Astrocyte (in vitro differentiated cells and primary cell): Measurements from ENCODE around the gene SLC4A5. TPM values are rescaled to one million over a fixed set of nuclear protein-coding genes. Genes with fewer than 3 reads are reported as not detected.

Source experiments
- DNase-seq: peaks from one replicate; pipeline ENCODE4 v3.0.0-alpha.2; 2010; ENCODE audit warnings: low read depth
- FAIRE-seq: peaks from 2 replicates; lab custom pipeline; 2011; peaks lifted over from hg19 to GRCh38; lab: Jason Lieb, UNC
- H2AFZ ChIP-seq: 2 replicates; pipeline ENCODE4 v1.6.0; 2012; ENCODE audit warnings: low read depth, low read length, inconsistent platforms
- H3K27ac ChIP-seq: 2 replicates; pipeline ENCODE4 v1.5.1; 2011; ENCODE audit warnings: low read depth, low read length, inconsistent platforms
- H3K27me3 ChIP-seq: 2 replicates; pipeline ENCODE4 v1.6.0; 2011; ENCODE audit warnings: low read length, inconsistent platforms; ENCODE audit not compliant: insufficient read depth
- H3K36me3 ChIP-seq: 2 replicates; pipeline ENCODE4 v1.5.1; 2011; ENCODE audit warnings: low read length, inconsistent platforms; ENCODE audit not compliant: insufficient read depth
- H3K4me1 ChIP-seq: 2 replicates; pipeline ENCODE4 v1.5.1; 2011; ENCODE audit warnings: low read length, inconsistent platforms; ENCODE audit not compliant: insufficient read depth
- H3K4me2 ChIP-seq: 2 replicates; pipeline ENCODE4 v1.6.0; 2012; ENCODE audit warnings: low read length, inconsistent platforms
- H3K4me3 ChIP-seq: 2 replicates; pipeline ENCODE4 v1.5.1; 2011; ENCODE audit warnings: low read depth, mild to moderate bottlenecking, low read length, inconsistent platforms; ENCODE audit not compliant: insufficient read depth
- H3K79me2 ChIP-seq: 2 replicates; pipeline ENCODE4 v1.6.0; 2012; ENCODE audit warnings: mild to moderate bottlenecking, low read length, inconsistent platforms; ENCODE audit not compliant: insufficient read depth
- H3K9ac ChIP-seq: 2 replicates; pipeline ENCODE4 v1.6.0; 2012; ENCODE audit warnings: mild to moderate bottlenecking, low read length, inconsistent platforms
- H3K9me3 ChIP-seq: 2 replicates; pipeline ENCODE4 v1.5.1; 2012; ENCODE audit warnings: low read depth, mild to moderate bottlenecking, low read length, inconsistent platforms; ENCODE audit not compliant: insufficient read depth
- H4K20me1 ChIP-seq: 2 replicates; pipeline ENCODE4 v1.6.0; 2012; ENCODE audit warnings: low read length, inconsistent platforms; ENCODE audit not compliant: insufficient read depth
- H3K27ac Mint-ChIP-seq: one replicate; pipeline ENCODE4 v1.8.0; 2021; ENCODE audit warnings: mild to moderate bottlenecking, mixed read lengths; ENCODE audit not compliant: unreplicated experiment
- H3K27me3 Mint-ChIP-seq: one replicate; pipeline ENCODE4 v1.8.0; 2021; ENCODE audit warnings: low read depth, mixed read lengths; ENCODE audit not compliant: unreplicated experiment
- H3K36me3 Mint-ChIP-seq: one replicate; pipeline ENCODE4 v1.8.0; 2021; ENCODE audit warnings: low read depth, mixed read lengths; ENCODE audit not compliant: unreplicated experiment
- H3K4me1 Mint-ChIP-seq: one replicate; pipeline ENCODE4 v1.8.0; 2021; ENCODE audit warnings: low read depth, mixed read lengths; ENCODE audit not compliant: unreplicated experiment
- H3K4me3 Mint-ChIP-seq: one replicate; pipeline ENCODE4 v1.8.0; 2021; ENCODE audit warnings: mild to moderate bottlenecking, moderate library complexity, mixed read lengths; ENCODE audit not compliant: unreplicated experiment
- H3K9me3 Mint-ChIP-seq: one replicate; pipeline ENCODE4 v1.8.0; 2021; ENCODE audit warnings: mild to moderate bottlenecking, mixed read lengths; ENCODE audit not compliant: unreplicated experiment
- CTCF ChIP-seq: IDR thresholded peaks from 2 replicates; pipeline ENCODE4 v1.5.1; 2011; ENCODE audit warnings: low read depth, mild to moderate bottlenecking, inconsistent platforms, low read length, moderate library complexity; ENCODE audit not compliant: insufficient read depth
- EZH2 ChIP-seq: IDR thresholded peaks from 2 replicates; pipeline ENCODE4 v1.6.1; 2012; ENCODE audit warnings: mild to moderate bottlenecking, low read length, inconsistent platforms; ENCODE audit not compliant: insufficient read depth
- total RNA-seq: library from RNA; stranded (reverse); gene quantifications from 2 replicates; pipeline ENCODE4 v1.2.1, GENCODE V29; 2021

SLC4A5 gene
- total RNA-seq, 1 donor from 2014 or later, result 0.41 TPM

- Histone ChIP-seq H3K4me2 (peak overlapping the region; percentile 6), H3K4me1 (peaks cover 11% of the 10 kb centered on the region), H3K79me2 (peaks cover 81% of the 10 kb centered on the region), H3K27me3 (no peaks in the 10 kb centered on the region), H2AFZ (no peak overlapping the region), H3K27ac (no peak overlapping the region), H3K9me3 (no peaks in the 10 kb centered on the region), H4K20me1 (peaks cover 69% of the 10 kb centered on the region), H3K9ac (no peak overlapping the region), H3K4me3 (no peak overlapping the region), H3K36me3 (no peaks in the 10 kb centered on the region)
- FAIRE-seq (no peak), DNase-seq (peak; percentile 20)
- TF ChIP-seq EZH2 (no peak), CTCF (no peak)
- peak overlapping the region; percentile 95 for H3K4me3 Mint-ChIP-seq
- H3K27me3 Mint-ChIP-seq, result no peaks in the 10 kb centered on the region
- H3K27ac Mint-ChIP-seq, result no peak overlapping the region
- peaks cover 12% of the 10 kb centered on the region for H3K36me3 Mint-ChIP-seq
- H3K9me3 Mint-ChIP-seq, result no peaks in the 10 kb centered on the region
- H3K4me1 Mint-ChIP-seq, result peaks cover 25% of the 10 kb centered on the region
Observed at GRCh38 chr2:74201596-74201995, 141.6 kb downstream of the SLC4A5 start.

GRCh38 chr2:74201196-74201595, 142.0 kb downstream of the SLC4A5 start:
- Histone ChIP-seq H3K79me2 (peaks cover 77% of the 10 kb centered on the region), H2AFZ (no peak overlapping the region), H4K20me1 (peaks cover 65% of the 10 kb centered on the region), H3K4me1 (peaks cover 11% of the 10 kb centered on the region), H3K9me3 (no peaks in the 10 kb centered on the region), H3K36me3 (no peaks in the 10 kb centered on the region), H3K4me2 (peak overlapping the region; percentile 83), H3K9ac (no peak overlapping the region), H3K27ac (no peak overlapping the region), H3K4me3 (no peak overlapping the region), H3K27me3 (no peaks in the 10 kb centered on the region)
- TF ChIP-seq CTCF (no peak), EZH2 (no peak)
- DNase-seq (no peak), FAIRE-seq (no peak)
- no peaks in the 10 kb centered on the region for H3K9me3 Mint-ChIP-seq
- no peaks in the 10 kb centered on the region for H3K27me3 Mint-ChIP-seq
- no peak overlapping the region for H3K27ac Mint-ChIP-seq
- peaks cover 21% of the 10 kb centered on the region for H3K4me1 Mint-ChIP-seq
- H3K4me3 Mint-ChIP-seq, result peak overlapping the region; percentile 95
- peaks cover 11% of the 10 kb centered on the region for H3K36me3 Mint-ChIP-seq

GRCh38 chr2:74199871-74200305, 143.3 kb downstream of the SLC4A5 start:
- peaks cover 64% of the 10 kb centered on the region for H3K79me2 ChIP-seq
- H3K4me1 Mint-ChIP-seq, result peaks cover 13% of the 10 kb centered on the region

More at GRCh38 chr2:74199871-74200305, 143.3 kb downstream of the SLC4A5 start:
- Histone ChIP-seq H4K20me1 (peaks cover 52% of the 10 kb centered on the region), H3K36me3 (no peaks in the 10 kb centered on the region), H3K27ac (no peak overlapping the region), H3K4me3 (peak overlapping the region; percentile 83), H3K4me1 (peaks cover 11% of the 10 kb centered on the region), H3K9ac (peak overlapping the region; percentile 93), H3K4me2 (peak overlapping the region; percentile 83), H2AFZ (no peak overlapping the region), H3K9me3 (no peaks in the 10 kb centered on the region), H3K27me3 (no peaks in the 10 kb centered on the region)
- H3K36me3 Mint-ChIP-seq, result peaks cover 6% of the 10 kb centered on the region
- peak overlapping the region; percentile 95 for H3K4me3 Mint-ChIP-seq
- TF ChIP-seq CTCF, result no peak
- H3K27me3 Mint-ChIP-seq, result no peaks in the 10 kb centered on the region
- DNase-seq (no peak), FAIRE-seq (no peak)
- peak overlapping the region; percentile 93 for H3K27ac Mint-ChIP-seq
- no peaks in the 10 kb centered on the region for H3K9me3 Mint-ChIP-seq
